Gastrocnemius medialis (tissue), 4 donors: ENCODE measurements around the gene CYP19A1. TPM values are rescaled to one million over a fixed set of nuclear protein-coding genes. Genes with fewer than 3 reads are reported as not detected.
A peak's percentile ranks its signal among the peaks of the same experiment; 100 is the strongest.

Experiments used
- ATAC-seq, 2 donors: fragments of 150-250 bp; one replicate each; pipeline ENCODE4 v1.9.1; 2016
- DNase-seq, 2 donors: peaks; one replicate each; pipeline ENCODE4 v3.0.0-alpha.2; 2019
- H3K27ac ChIP-seq, 4 donors: fragments of 200-600 bp; sonication (generic); 1 replicate in 1 of 4; 2 replicates in 3 of 4; pipeline ENCODE4 v1.5.1; 2016 to 2018; ENCODE audit warnings: mild to moderate bottlenecking in 2 of 4, moderate library complexity in 1 of 4
- H3K27me3 ChIP-seq, 3 donors: fragments of 200-600 bp; sonication (generic) in 2 of 3; 1 replicate in 1 of 3; 2 replicates in 2 of 3; pipeline versions ENCODE4 v1.5.1 to v1.6.0; 2016 to 2019; ENCODE audit warnings: mild to moderate bottlenecking in 1 of 3, moderate library complexity in 1 of 3
- H3K36me3 ChIP-seq, 2 donors: fragments of 200-600 bp; sonication (generic) in 1 of 2; one replicate each; pipeline ENCODE4 v1.5.1; 2017 to 2018
- H3K4me1 ChIP-seq, 2 donors: fragments of 200-600 bp; sonication (generic) in 1 of 2; one replicate each; pipeline ENCODE4 v1.5.1; 2016 to 2017; ENCODE audit warnings: mild to moderate bottlenecking in 2 of 2
- H3K4me3 ChIP-seq, 4 donors: fragments of 200-600 bp; sonication (generic) in 3 of 4; 1 replicate in 1 of 4; 2 replicates in 3 of 4; pipeline ENCODE4 v1.5.1; 2016 to 2019; ENCODE audit warnings: mild to moderate bottlenecking in 2 of 4
- H3K9me3 ChIP-seq, 3 donors: fragments of 200-600 bp; sonication (generic) in 2 of 3; 1 replicate in 1 of 3; 2 replicates in 2 of 3; pipeline ENCODE4 v1.5.1; 2016 to 2019
- CTCF ChIP-seq, 5 experiments: fragments of 450-650 bp in 3 of 5; fragments of 200-600 bp in 2 of 5; sonication (generic) in 2 of 5; IDR thresholded peaks in 4 of 5; conservative IDR thresholded peaks in 1 of 5; 1 replicate in 4 of 5; 2 replicates in 1 of 5; pipeline ENCODE4 v1.5.1; 2016 to 2019; ENCODE audit warnings: antibody characterized with exemption in 5 of 5, mild to moderate bottlenecking in 3 of 5, moderate library complexity in 3 of 5
- POLR2A ChIP-seq, 2 donors: fragments of 450-650 bp; IDR thresholded peaks; one replicate each; pipeline ENCODE4 v1.6.1; 2017; ENCODE audit warnings: antibody characterized with exemption in 2 of 2, mild to moderate bottlenecking in 2 of 2, moderate library complexity in 2 of 2
- in situ Hi-C, 4 donors: fragments of 200-750 bp; cut with MboI; loops; one replicate each; pipeline versions ENCODE4 v1.15.0 to v1.8.0; 2017; ENCODE audit warnings: low sequenced_read_pairs in 4 of 4
- intact Hi-C: fragments of 100-400 bp; cut with DNase I; formaldehyde crosslinking; loops from one replicate; pipeline ENCODE4 v1.15.1; 2023; ENCODE audit warnings: low total_unique reads
- total RNA-seq, 4 donors: library from RNA; depleted of rRNA; stranded (reverse); fragments of >200 nt; gene quantifications; one replicate each; pipeline versions ENCODE4 v1.1.0 to v1.2.3, GENCODE V29; 2016

CYP19A1 gene
- total RNA-seq, 4 donors from 2014 or later: 0.68 to 0.75 (median 0.71) TPM; not detected in 1

GRCh38 chr15:51234176-51234927 lies 104.0 kb downstream of the CYP19A1 start:
- H3K27ac ChIP-seq: no peak overlapping the region
- TF ChIP-seq POLR2A (IDR thresholded peaks at IDR 0.05) (no peak), CTCF (IDR thresholded peaks at IDR 0.05 in 4 of 5, conservative IDR thresholded peaks at IDR 0.05 in 1 of 5) (no peak)
- no peaks in the 10 kb centered on the region for H3K9me3 ChIP-seq
- no peaks in the 10 kb centered on the region for H3K4me1 ChIP-seq
- ATAC-seq (no peak), DNase-seq (no peak)
- H3K36me3 ChIP-seq: no peaks in the 10 kb centered on the region
- intact Hi-C loops: no loop called here
- in situ Hi-C loops: no loop called here
- H3K27me3 ChIP-seq: peaks cover 3 to 4% (median 4%) of the 10 kb centered on the region in 3 donors
- H3K4me3 ChIP-seq: no peak overlapping the region

- Histone ChIP-seq H3K27ac (no peak overlapping the region), H3K4me1 (peaks cover 0 to 11% of the 10 kb centered on the region in 2 donors), H3K27me3 (peaks cover 0 to 4% (median 3%) of the 10 kb centered on the region in 3 donors), H3K9me3 (no peaks in the 10 kb centered on the region), H3K36me3 (no peaks in the 10 kb centered on the region), H3K4me3 (no peak overlapping the region)
- ATAC-seq: no peak
- DNase-seq: no peak
- intact Hi-C loops: no loop called here
- TF ChIP-seq CTCF (IDR thresholded peaks at IDR 0.05 in 4 of 5, conservative IDR thresholded peaks at IDR 0.05 in 1 of 5): no peak
- no peak for TF ChIP-seq POLR2A (IDR thresholded peaks at IDR 0.05)
- in situ Hi-C loops: no loop called here
Measured at GRCh38 chr15:51232581-51232980, 105.8 kb downstream of the CYP19A1 start.

- Histone ChIP-seq H3K4me3 (no peak overlapping the region), H3K36me3 (no peaks in the 10 kb centered on the region), H3K9me3 (no peaks in the 10 kb centered on the region), H3K27ac (no peak overlapping the region), H3K4me1 (peaks cover 0 to 11% of the 10 kb centered on the region in 2 donors), H3K27me3 (no peaks in the 10 kb centered on the region)
- DNase-seq (no peak), ATAC-seq (no peak)
- in situ Hi-C loops: no loop called here
- TF ChIP-seq POLR2A (IDR thresholded peaks at IDR 0.05) (no peak), CTCF (IDR thresholded peaks at IDR 0.05 in 4 of 5, conservative IDR thresholded peaks at IDR 0.05 in 1 of 5) (no peak)
- intact Hi-C loops: loop anchor here (2.0 kb wide), 1 partner anchor 151 kb away; no protein-coding TSS in a partner anchor
Measured at GRCh38 chr15:51229907-51230330, 108.5 kb downstream of the CYP19A1 start.

GRCh38 chr15:51227940-51228732 lies 110.3 kb downstream of the CYP19A1 start:
- DNase-seq (peak in 1 of 2 donors; percentile 17), ATAC-seq (peak; percentile 41 to 66)
- intact Hi-C loops (no loop called here), in situ Hi-C loops (no loop called here)
- peaks cover 0 to 11% of the 10 kb centered on the region in 2 donors for H3K4me1 ChIP-seq
- TF ChIP-seq CTCF (IDR thresholded peaks at IDR 0.05 in 4 of 5, conservative IDR thresholded peaks at IDR 0.05 in 1 of 5) (no peak), POLR2A (IDR thresholded peaks at IDR 0.05) (no peak)
- no peaks in the 10 kb centered on the region for H3K9me3 ChIP-seq
- H3K27ac ChIP-seq: no peak overlapping the region
- H3K4me3 ChIP-seq: no peak overlapping the region
- H3K27me3 ChIP-seq: no peaks in the 10 kb centered on the region
- no peaks in the 10 kb centered on the region for H3K36me3 ChIP-seq
